Measurements from ENCODE around the gene MAPKAPK3.

Gene MAPKAPK3

DNA sequence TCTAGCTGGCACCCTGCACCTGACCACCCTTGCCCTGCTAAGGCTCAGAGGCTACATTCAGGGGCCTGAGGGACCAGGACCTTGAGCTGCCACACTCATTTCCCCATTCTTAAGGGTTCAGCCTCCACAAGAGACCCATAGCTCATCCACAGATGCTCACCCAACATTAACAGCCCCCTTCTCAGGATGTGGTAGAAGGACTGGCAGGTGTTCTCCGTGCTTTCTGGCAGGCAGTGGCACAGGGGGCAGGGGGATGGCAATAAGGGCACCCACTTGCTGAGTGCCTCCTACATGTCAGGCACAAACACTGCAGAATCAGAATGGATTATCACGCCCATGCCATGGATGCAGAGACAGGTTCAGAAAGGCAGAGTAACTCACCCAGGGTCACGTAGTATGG lies 9.4 kb downstream of the MAPKAPK3 start:
- DNase-seq (ENCODE audit: low spot score), result no peak

GRCh38 chr3:50627407-50628051 lies 10.6 kb downstream of the MAPKAPK3 start:
- DNase-seq (ENCODE audit: low spot score), result peak; percentile 55

- DNase-seq (ENCODE audit: low spot score), result no peak
These were observed 11.7 kb downstream of the MAPKAPK3 start for GRCh38 chr3:50628601-50629000.

- no peak for DNase-seq (ENCODE audit: low spot score)
These were observed 13.4 kb downstream of the MAPKAPK3 start for GRCh38 chr3:50630394-50630793.

DNA sequence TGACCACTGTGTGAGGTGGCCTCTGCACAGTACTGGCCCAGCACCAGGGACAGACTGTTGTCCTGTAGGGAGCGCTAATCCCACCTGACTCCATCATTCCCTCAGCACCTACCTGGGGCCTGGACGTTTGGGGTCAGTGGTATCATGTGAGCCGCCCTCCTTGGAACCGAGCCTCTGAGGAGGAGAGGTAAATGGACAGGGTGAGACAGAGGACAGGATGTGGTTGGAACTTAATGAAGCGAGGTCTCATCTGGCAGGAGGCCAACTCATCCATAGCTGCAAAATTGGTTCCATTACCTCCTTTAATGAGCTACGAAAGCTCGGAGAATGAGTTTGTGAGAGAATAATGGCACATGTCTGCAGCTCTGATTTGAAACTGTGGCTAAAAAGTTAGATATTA lies 13.9 kb downstream of the MAPKAPK3 start:
- DNase-seq (ENCODE audit: low spot score), result no peak

GRCh38 chr3:50632450-50632849 lies 15.5 kb downstream of the MAPKAPK3 start:
- DNase-seq (ENCODE audit: low spot score), result peak; percentile 84

DNA sequence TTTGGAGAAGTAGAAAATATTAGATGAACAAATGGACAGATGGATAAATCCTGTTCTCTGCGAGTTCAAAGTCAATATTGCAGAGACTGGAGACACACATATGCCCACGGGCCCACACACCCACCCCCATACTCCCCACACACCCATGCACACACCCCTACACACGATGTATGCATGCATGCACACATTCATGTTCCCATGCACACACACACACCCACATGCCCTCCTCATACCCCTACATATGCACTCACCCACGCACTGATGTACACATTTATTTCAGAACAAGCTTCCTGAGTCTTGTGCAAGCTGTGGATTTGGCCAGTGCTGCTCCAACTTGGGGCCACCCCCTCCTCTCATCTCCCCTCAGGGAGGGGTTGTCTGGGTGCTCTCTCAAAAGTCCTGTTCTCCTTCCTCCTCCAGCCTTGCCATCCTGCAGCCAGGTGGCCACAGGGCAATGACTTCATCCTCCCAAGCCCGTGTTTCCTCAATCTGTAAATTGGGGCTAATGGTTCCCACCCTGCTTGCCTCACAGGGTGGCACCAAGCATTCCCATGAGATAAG lies 16.4 kb downstream of the MAPKAPK3 start:
- no peak for DNase-seq (ENCODE audit: low spot score)

DNA sequence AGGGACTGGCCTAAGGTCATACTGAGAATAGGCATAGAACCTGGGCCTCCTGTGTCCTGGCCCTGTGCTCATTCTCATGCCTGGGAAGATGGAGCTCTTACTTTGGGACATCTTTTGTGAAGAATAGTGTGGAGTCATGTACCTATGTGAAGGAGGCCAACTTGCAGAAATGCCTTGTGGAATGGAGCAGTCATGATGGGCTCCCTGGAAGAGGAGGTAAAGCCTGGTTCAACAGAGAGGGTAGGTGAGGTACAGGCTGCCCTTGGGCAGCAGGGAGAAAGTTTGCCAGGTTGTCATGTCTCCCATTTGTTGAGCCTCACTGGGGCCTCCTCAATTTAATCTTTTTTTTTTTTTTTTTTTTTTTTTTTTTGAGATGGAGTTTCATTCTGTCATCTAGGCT lies 18.1 kb downstream of the MAPKAPK3 start:
- no peak for DNase-seq (ENCODE audit: low spot score)

- DNase-seq (ENCODE audit: low spot score), result no peak
These were observed 20.1 kb downstream of the MAPKAPK3 start for GRCh38 chr3:50637011-50637410.

DNA sequence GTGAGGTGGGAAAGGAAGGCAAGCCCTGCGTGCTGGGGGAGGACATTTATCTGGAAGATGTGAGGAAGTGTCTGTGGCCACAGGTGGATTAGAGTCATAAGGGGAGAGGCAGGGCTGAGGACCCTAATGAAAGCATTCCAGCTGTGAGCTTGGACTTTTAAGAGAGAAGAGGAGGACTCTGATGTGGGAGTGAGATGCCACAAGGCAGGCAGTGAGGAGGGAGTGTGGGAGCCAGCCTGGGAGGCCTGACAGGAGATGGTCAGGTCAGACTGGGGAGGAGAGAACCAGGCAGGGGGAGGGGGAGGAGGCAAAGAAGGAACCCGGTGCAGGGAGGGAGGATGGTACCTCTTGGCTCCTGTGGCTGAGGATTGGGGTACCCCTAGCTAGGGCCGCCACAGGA lies 21.0 kb downstream of the MAPKAPK3 start:
- no peak for DNase-seq (ENCODE audit: low spot score)

DNA sequence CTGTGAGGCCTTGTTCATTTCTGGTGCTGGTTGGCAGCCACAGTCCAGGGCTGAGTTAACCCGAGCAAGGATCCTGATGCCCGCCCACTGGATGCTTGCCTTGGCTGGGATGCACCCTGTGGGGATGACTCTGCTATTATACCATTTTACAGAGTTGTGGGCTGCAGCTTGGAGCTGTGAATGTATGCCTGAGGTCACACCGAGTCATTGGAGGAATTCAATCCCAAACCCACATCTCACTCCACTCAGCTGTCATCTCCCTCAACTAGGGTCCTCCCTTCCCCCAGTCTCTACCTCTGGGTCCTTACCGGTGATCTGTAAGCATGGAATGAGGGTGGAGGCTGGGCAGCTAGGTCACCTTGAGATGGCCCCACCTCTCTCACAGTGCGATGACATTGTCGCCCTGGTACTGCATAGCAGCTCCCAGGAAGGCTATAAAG lies 22.1 kb downstream of the MAPKAPK3 start:
- no peak for DNase-seq (ENCODE audit: low spot score)

GRCh38 chr3:50642382-50642781 lies 25.4 kb downstream of the MAPKAPK3 start:
- no peak for DNase-seq (ENCODE audit: low spot score)

DNA sequence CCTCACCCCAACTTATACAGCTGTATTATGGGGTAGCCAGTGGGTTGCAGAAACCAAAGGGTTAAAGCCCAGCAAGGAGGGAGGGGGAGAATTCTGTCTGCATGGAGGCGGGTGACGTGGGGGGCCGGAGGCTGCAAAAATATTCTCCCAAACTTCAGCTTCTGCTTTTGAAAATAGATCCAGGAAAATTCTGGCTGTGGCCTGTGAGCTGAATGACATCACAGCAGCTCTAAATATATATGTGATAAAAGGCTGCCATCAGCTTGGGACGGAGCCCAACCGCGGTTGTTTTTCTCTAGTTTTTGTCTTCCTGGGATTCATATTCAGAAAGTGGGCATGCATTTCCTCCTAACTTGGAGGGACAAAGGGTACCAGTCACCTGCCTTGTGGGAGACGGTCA lies 27.6 kb downstream of the MAPKAPK3 start:
- no peak for DNase-seq (ENCODE audit: low spot score)

DNA sequence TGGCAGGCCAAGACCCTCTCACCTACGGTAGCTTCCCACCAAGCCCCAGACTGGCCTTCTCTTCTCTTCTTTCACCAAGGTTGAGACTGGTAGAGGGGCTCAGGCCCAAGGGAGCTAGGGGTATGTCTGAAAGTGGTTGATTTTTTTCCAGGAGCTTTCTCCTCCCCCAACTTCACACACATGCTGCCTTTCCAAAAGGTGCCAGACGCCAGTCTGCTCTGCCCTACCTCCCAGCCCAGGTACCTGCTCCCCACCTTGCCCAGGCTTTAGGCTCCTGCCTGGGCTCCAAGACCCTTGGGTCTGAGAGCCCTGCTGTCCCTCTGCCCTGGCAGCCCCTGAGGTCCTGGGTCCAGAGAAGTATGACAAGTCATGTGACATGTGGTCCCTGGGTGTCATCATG lies 28.4 kb downstream of the MAPKAPK3 start:
- no peak for DNase-seq (ENCODE audit: low spot score)

- peak; percentile 84 for DNase-seq (ENCODE audit: low spot score)
These were observed 31.4 kb downstream of the MAPKAPK3 start for GRCh38 chr3:50648313-50648712.

DNA sequence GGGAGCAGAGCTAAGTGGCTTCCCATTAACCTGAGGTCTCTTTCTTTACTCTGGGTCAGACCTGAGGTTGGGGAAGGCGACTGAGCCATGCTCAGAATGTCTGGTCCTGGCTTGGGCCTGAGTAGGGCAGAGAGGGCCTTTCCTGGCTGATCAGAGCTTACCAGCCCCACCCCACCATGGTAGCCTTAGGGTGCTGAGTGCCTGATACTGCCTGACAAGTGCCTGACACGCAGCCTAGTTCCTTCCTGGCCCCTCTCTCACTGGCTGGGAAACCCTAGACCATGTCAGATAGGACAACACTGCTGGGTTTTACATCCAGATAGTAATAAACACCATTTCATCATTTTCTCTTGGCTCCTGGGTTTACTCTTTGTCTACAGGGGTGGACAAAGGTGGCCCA lies 32.0 kb downstream of the MAPKAPK3 start:
- DNase-seq (ENCODE audit: low spot score), result no peak

GRCh38 chr3:50649451-50649931 lies 32.5 kb downstream of the MAPKAPK3 start:
- no peak for DNase-seq (ENCODE audit: low spot score)

DNA sequence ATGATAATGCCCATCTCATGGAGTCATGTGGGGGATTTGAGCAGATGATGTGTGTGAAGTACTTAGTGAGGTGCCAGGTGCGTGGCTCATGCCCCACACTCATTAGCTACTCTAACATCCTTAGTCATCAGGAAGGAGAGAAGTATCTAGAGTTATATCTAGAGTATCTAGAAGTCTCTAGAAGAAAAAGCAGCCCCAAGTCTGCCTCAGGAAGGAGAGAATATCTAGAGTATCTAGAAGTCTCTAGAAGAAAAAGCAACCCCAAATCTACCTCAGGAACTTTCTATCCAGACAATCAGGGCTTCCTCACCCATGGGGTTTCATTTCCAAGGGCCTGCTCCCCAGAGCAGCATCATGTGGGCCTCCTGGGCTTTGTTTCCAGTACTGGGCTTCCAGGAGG lies 33.1 kb downstream of the MAPKAPK3 start:
- DNase-seq (ENCODE audit: low spot score), result no peak

- DNase-seq (ENCODE audit: low spot score), result no peak
These were observed 34.5 kb downstream of the MAPKAPK3 start for GRCh38 chr3:50651445-50651844.

GRCh38 chr3:50651920-50652529 lies 35.1 kb downstream of the MAPKAPK3 start:
- DNase-seq (ENCODE audit: low spot score), result no peak

DNA sequence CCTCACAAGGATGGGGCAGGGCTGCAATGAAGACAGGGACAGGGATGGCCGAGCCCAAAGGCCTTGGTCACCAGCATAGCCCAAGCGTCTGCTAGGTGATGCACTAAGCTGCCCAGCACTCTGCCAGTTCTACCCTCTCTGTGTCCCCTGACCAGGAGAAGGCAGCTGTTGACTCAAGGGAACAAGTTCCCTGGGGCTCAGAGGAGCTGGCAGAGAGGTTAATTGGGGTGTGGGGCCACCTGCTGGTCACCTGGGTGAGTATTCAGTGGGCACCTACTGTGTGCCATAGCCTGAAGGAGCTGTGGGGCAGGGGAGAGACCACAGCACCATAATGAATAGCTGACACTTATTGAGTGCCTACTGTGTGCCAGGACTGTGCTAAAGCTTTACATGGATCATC lies 35.8 kb downstream of the MAPKAPK3 start:
- DNase-seq (ENCODE audit: low spot score), result peak; percentile 44

- no peak for DNase-seq (ENCODE audit: low spot score)
These were observed 37.1 kb downstream of the MAPKAPK3 start for GRCh38 chr3:50653937-50654595.

Measured in SK-N-DZ (cell line).